ENCODE measurements around the gene PPP1R37. TPM values are rescaled to one million over a fixed set of nuclear protein-coding genes. Genes with fewer than 3 reads are reported as not detected.
A peak's percentile ranks its signal among the peaks of the same experiment; 100 is the strongest.

PPP1R37 gene
- total and polyA plus RNA-seq, 2 of the 13 experiments (the other 11 are each of a cell fraction or from before 2014, with no cell fraction given): 9.0 to 14.3 TPM

DNA sequence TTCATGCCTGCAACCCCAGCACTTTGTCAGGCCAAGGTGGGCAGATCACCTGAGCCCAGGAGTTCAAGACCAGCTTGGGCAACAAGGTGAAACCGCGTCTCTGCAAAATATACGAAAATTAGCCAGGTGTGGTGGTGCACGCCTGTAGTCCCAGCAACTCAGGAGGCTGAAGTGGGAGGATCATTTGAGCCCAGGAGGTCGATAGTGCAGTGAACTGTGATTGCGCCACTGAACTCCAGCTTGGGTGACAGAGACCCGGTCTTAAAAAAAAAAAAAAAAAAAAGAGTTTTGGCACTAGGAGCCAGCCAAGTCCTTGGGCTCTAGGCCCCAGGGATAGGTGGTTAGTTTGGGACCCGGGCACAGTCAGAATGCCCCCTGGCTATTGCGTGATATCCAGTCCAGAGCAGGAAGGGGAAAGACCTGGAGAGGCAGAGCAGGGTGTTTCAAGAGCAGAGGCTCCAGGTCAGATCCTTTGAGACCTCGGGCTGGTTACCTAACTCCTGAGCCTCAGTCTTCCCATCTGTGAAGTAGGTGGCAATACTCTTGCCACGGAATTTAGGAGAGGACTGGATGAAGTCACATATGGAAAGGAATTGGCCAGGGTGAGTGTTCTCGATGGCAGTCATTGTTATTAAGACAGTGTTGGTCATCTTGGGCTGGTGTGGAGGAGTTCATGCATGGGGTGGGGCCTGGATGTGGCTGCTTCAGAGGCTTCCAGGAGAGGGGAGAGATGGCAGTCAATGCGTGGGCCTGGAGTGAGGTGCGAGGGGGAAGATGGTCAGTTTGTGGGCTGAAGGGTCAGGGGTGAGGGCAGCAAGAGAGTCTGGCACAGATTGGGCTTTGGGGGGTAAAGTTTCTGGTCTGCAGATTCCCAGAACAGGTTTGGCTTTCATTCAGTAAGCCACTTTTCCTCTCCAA lies 2.8 kb downstream of the PPP1R37 start:
- H3K27me3 ChIP-seq (ENCODE audit: control insufficient read depth in 1 of 2, insufficient read depth in 2 of 2, low read length in 2 of 2): no peaks in the 10 kb centered on the region; a peak in 1 of 5 replicates
- ATAC-seq: no peak
- no peak overlapping the region for H3K4me3 ChIP-seq (replicated peaks in 1 of 3; ENCODE audit: insufficient read depth in 1 of 3, low read depth in 2 of 3, low read length in 3 of 3)
- peak overlapping the region; percentile 74 for H3K27ac ChIP-seq (ENCODE audit: extremely low read length, insufficient read depth, low read length)
- DNase-seq (ENCODE audit: low spot score): no peak
- H3K4me1 ChIP-seq (ENCODE audit: insufficient read depth, low read length): peaks cover 76% of the 10 kb centered on the region
- H4K20me1 ChIP-seq (ENCODE audit: insufficient read depth, low read length): peaks cover 7% of the 10 kb centered on the region
- FAIRE-seq: no peak
- no peak overlapping the region for H3K9ac ChIP-seq (ENCODE audit: insufficient read depth, low read depth, low read length)
- BruUV-seq (replicated peaks): no TSS peak
- in situ Hi-C loops (cut with HindIII; ENCODE audit: extremely low pct_ligation_motif_present, low pct_unique_long_range_greater_than_20kb) (no loop called here), intact Hi-C loops (cut with micrococcal nuclease; ENCODE audit: unreplicated experiment) (no loop called here)
- H3K36me3 ChIP-seq (replicated peaks in 1 of 2; ENCODE audit: control insufficient read depth in 1 of 2, insufficient read depth in 2 of 2, low read length in 2 of 2): peaks cover 1 to 17% of the 10 kb centered on the region in 2 experiments; a peak in 4 of 5 replicates
- H3K4me2 ChIP-seq (ENCODE audit: low read depth, low read length): peak overlapping the region; percentile 85
- peaks cover 76% of the 10 kb centered on the region for H3K79me2 ChIP-seq (ENCODE audit: insufficient read depth, low read length)
- ChIA-PET CTCF (ENCODE audit: low intra/inter-chr PET ratio, low total read pairs) (no interaction called here), POLR2A (interaction anchor here (0.6 to 1.5 kb wide), 2 partner anchors 8 to 50 kb away, joined by 3 to 4 read pairs; no protein-coding TSS in a partner anchor)
- no peaks in the 10 kb centered on the region for H3K9me3 ChIP-seq (ENCODE audit: low read length)
- 87% methylated on average over 14 of the region's 14 CpGs for WGBS (ENCODE audit: low lambda C conversion rate)
- H2AFZ ChIP-seq (ENCODE audit: low read length): no peak overlapping the region
- TF ChIP-seq ZNF670 (CRISPR knock-in tag; IDR thresholded peaks at IDR 0.05; ENCODE audit: borderline replicate concordance): no peak
- no peak for TF ChIP-seq SALL1 (CRISPR knock-in tag; IDR thresholded peaks at IDR 0.05)
- TF ChIP-seq KMT2A (CRISPR knock-in tag; IDR thresholded peaks at IDR 0.05): no peak
- TF ChIP-seq, protein P1, sequence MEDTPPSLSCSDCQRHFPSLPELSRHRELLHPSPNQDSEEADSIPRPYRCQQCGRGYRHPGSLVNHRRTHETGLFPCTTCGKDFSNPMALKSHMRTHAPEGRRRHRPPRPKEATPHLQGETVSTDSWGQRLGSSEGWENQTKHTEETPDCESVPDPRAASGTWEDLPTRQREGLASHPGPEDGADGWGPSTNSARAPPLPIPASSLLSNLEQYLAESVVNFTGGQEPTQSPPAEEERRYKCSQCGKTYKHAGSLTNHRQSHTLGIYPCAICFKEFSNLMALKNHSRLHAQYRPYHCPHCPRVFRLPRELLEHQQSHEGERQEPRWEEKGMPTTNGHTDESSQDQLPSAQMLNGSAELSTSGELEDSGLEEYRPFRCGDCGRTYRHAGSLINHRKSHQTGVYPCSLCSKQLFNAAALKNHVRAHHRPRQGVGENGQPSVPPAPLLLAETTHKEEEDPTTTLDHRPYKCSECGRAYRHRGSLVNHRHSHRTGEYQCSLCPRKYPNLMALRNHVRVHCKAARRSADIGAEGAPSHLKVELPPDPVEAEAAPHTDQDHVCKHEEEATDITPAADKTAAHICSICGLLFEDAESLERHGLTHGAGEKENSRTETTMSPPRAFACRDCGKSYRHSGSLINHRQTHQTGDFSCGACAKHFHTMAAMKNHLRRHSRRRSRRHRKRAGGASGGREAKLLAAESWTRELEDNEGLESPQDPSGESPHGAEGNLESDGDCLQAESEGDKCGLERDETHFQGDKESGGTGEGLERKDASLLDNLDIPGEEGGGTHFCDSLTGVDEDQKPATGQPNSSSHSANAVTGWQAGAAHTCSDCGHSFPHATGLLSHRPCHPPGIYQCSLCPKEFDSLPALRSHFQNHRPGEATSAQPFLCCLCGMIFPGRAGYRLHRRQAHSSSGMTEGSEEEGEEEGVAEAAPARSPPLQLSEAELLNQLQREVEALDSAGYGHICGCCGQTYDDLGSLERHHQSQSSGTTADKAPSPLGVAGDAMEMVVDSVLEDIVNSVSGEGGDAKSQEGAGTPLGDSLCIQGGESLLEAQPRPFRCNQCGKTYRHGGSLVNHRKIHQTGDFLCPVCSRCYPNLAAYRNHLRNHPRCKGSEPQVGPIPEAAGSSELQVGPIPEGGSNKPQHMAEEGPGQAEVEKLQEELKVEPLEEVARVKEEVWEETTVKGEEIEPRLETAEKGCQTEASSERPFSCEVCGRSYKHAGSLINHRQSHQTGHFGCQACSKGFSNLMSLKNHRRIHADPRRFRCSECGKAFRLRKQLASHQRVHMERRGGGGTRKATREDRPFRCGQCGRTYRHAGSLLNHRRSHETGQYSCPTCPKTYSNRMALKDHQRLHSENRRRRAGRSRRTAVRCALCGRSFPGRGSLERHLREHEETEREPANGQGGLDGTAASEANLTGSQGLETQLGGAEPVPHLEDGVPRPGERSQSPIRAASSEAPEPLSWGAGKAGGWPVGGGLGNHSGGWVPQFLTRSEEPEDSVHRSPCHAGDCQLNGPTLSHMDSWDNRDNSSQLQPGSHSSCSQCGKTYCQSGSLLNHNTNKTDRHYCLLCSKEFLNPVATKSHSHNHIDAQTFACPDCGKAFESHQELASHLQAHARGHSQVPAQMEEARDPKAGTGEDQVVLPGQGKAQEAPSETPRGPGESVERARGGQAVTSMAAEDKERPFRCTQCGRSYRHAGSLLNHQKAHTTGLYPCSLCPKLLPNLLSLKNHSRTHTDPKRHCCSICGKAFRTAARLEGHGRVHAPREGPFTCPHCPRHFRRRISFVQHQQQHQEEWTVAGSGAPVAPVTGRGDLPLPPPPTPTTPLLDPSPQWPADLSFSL (CRISPR knock-in tag; IDR thresholded peaks at IDR 0.05): no peak
- TF ChIP-seq ZNF589 (CRISPR knock-in tag; conservative IDR thresholded peaks at IDR 0.05): no peak
- TF ChIP-seq, protein P2, sequence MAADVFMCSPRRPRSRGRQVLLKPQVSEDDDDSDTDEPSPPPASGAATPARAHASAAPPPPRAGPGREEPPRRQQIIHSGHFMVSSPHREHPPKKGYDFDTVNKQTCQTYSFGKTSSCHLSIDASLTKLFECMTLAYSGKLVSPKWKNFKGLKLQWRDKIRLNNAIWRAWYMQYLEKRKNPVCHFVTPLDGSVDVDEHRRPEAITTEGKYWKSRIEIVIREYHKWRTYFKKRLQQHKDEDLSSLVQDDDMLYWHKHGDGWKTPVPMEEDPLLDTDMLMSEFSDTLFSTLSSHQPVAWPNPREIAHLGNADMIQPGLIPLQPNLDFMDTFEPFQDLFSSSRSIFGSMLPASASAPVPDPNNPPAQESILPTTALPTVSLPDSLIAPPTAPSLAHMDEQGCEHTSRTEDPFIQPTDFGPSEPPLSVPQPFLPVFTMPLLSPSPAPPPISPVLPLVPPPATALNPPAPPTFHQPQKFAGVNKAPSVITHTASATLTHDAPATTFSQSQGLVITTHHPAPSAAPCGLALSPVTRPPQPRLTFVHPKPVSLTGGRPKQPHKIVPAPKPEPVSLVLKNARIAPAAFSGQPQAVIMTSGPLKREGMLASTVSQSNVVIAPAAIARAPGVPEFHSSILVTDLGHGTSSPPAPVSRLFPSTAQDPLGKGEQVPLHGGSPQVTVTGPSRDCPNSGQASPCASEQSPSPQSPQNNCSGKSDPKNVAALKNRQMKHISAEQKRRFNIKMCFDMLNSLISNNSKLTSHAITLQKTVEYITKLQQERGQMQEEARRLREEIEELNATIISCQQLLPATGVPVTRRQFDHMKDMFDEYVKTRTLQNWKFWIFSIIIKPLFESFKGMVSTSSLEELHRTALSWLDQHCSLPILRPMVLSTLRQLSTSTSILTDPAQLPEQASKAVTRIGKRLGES (CRISPR knock-in tag; IDR thresholded peaks at IDR 0.05; ENCODE audit: borderline replicate concordance): no peak
- no peak for TF ChIP-seq ZNF282 (IDR thresholded peaks at IDR 0.05; ENCODE audit: partially characterized antibody)
- TF ChIP-seq, protein P3, sequence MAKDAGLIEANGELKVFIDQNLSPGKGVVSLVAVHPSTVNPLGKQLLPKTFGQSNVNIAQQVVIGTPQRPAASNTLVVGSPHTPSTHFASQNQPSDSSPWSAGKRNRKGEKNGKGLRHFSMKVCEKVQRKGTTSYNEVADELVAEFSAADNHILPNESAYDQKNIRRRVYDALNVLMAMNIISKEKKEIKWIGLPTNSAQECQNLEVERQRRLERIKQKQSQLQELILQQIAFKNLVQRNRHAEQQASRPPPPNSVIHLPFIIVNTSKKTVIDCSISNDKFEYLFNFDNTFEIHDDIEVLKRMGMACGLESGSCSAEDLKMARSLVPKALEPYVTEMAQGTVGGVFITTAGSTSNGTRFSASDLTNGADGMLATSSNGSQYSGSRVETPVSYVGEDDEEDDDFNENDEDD (CRISPR knock-in tag; IDR thresholded peaks at IDR 0.05; ENCODE audit: borderline replicate concordance): no peak
- no peak for TF ChIP-seq KLF6 (CRISPR knock-in tag; IDR thresholded peaks at IDR 0.05)
- TF ChIP-seq, protein P4, sequence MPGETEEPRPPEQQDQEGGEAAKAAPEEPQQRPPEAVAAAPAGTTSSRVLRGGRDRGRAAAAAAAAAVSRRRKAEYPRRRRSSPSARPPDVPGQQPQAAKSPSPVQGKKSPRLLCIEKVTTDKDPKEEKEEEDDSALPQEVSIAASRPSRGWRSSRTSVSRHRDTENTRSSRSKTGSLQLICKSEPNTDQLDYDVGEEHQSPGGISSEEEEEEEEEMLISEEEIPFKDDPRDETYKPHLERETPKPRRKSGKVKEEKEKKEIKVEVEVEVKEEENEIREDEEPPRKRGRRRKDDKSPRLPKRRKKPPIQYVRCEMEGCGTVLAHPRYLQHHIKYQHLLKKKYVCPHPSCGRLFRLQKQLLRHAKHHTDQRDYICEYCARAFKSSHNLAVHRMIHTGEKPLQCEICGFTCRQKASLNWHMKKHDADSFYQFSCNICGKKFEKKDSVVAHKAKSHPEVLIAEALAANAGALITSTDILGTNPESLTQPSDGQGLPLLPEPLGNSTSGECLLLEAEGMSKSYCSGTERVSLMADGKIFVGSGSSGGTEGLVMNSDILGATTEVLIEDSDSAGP (CRISPR knock-in tag; IDR thresholded peaks at IDR 0.05; ENCODE audit: borderline replicate concordance): 0 out of 2 replicates have a peak, but pooled peaks have one; percentile 14

Data from HepG2 (cell line).